A673 (cell line): ENCODE measurements around the gene CEACAM19. TPM values are rescaled to one million over a fixed set of nuclear protein-coding genes. Genes with fewer than 3 reads are reported as not detected.
"Not testable (repeated sequence)": the region's sequence is repeated elsewhere in the genome, so short reads cannot be mapped to it uniquely, and the experiment has no call there.

Experiments
- BruUV-seq: library from RNA; stranded (reverse); fragments of 400-500 nt; replicated peaks from 2 replicates; lab custom pipeline; 2021; lab: Mats Ljungman, UMichigan
- CTCF ChIA-PET: fragments of 300-600 bp; sonication (Branson Sonifier 250); formaldehyde crosslinking; loops from one replicate; lab custom pipeline; 2022; ENCODE audit warnings: antibody characterized with exemption; lab: Charles Lee
- POLR2A ChIA-PET: fragments of 300-600 bp; sonication (Branson Sonifier 250); formaldehyde crosslinking; loops from one replicate; lab custom pipeline; 2022; ENCODE audit warnings: antibody characterized with exemption; ENCODE audit not compliant: low non-redundant PET; lab: Charles Lee
- DNase-seq: peaks from one replicate; pipeline ENCODE4 v3.0.0-alpha.2; 2015; ENCODE audit warnings: low spot score
- H3K27ac ChIP-seq: fragments of 200-600 bp; sonication (generic); 2 replicates; pipeline ENCODE4 v1.5.1; 2016; ENCODE audit warnings: mixed run types, low read depth, mild to moderate bottlenecking, mixed read lengths, antibody characterized with exemption, low read length; ENCODE audit not compliant: poor library complexity, severe bottlenecking
- H3K27me3 ChIP-seq: fragments of 200-600 bp; sonication (generic); replicated peaks from 2 replicates; pipeline ENCODE4 v1.6.1; 2017; ENCODE audit warnings: mixed run types, low read depth, mild to moderate bottlenecking, mixed read lengths, antibody characterized with exemption, low read length; ENCODE audit not compliant: insufficient read depth, poor library complexity
- H3K36me3 ChIP-seq: fragments of 200-600 bp; sonication (generic); 2 replicates; pipeline ENCODE4 v1.6.1; 2016; ENCODE audit warnings: mixed run types, mild to moderate bottlenecking, mixed read lengths, antibody characterized with exemption, low read length; ENCODE audit not compliant: insufficient read depth, poor library complexity, severe bottlenecking
- H3K4me1 ChIP-seq: fragments of 200-600 bp; sonication (generic); 2 replicates; pipeline ENCODE4 v1.6.1; 2017; ENCODE audit warnings: mixed run types, mild to moderate bottlenecking, mixed read lengths, antibody characterized with exemption, low read length; ENCODE audit not compliant: insufficient read depth, poor library complexity, severe bottlenecking
- H3K4me3 ChIP-seq: fragments of 200-600 bp; sonication (generic); 2 replicates; pipeline ENCODE4 v1.5.1; 2016; ENCODE audit warnings: low read depth, mixed run types, mild to moderate bottlenecking, mixed read lengths, low read length; ENCODE audit not compliant: poor library complexity, severe bottlenecking
- H3K9me3 ChIP-seq: fragments of 200-600 bp; sonication (generic); 2 replicates; pipeline ENCODE4 v1.6.1; 2016; ENCODE audit warnings: mixed run types, low read depth, mild to moderate bottlenecking, mixed read lengths, antibody characterized with exemption, low read length; ENCODE audit not compliant: poor library complexity, severe bottlenecking
- CTCF ChIP-seq: fragments of 300-800, 200-600 bp; sonication (generic); conservative IDR thresholded peaks from 2 replicates; pipeline ENCODE4 v1.5.1; 2017; ENCODE audit warnings: low read depth, mild to moderate bottlenecking, antibody characterized with exemption, low read length, moderate library complexity, mixed read lengths
- EZH2 ChIP-seq: fragments of 200-600 bp; sonication (generic); IDR thresholded peaks from 2 replicates; pipeline ENCODE4 v1.6.1; 2017; ENCODE audit warnings: borderline replicate concordance, low read depth, mild to moderate bottlenecking, mixed read lengths, antibody characterized with exemption, low read length; ENCODE audit not compliant: poor library complexity, severe bottlenecking
- intact Hi-C: fragments of 100-400 bp; cut with micrococcal nuclease; formaldehyde crosslinking; loops from one replicate; pipeline ENCODE4 v1.10.0; 2022; ENCODE audit not compliant: unreplicated experiment
- total RNA-seq: library from RNA; stranded (reverse); gene quantifications from 2 replicates; pipeline ENCODE4 v1.2.3, GENCODE V29; 2021

The CEACAM19 gene
- total RNA-seq, 1 experiment from 2014 or later = 2.5 TPM

DNA sequence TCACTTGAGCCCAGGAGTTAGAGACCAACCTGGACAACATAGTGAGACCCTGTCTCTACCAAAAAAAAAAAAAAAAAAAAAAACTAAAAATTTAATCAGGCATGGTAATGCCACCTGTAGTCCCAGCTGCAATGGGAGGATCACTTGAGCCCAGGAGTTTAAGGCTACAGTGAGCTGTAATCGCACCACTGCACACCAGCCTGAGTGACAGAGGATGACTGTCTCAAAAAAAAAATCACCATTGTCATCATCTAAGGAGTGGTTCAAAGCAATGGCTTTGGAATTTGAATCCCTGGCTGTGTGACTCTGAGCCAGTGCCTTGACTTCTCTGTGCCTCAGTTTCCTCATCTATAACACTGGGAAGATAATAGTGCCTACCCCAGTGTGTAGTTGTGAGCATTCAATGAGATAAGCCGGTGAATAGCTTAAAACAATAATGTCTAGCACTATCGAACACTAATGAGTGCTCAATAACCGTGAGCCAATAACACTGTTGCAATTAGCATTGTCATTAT lies 46.4 kb upstream of the CEACAM19 start:
- POLR2A ChIA-PET = no interaction called here
- CTCF ChIA-PET = no interaction called here
- intact Hi-C loops = no loop called here

DNA sequence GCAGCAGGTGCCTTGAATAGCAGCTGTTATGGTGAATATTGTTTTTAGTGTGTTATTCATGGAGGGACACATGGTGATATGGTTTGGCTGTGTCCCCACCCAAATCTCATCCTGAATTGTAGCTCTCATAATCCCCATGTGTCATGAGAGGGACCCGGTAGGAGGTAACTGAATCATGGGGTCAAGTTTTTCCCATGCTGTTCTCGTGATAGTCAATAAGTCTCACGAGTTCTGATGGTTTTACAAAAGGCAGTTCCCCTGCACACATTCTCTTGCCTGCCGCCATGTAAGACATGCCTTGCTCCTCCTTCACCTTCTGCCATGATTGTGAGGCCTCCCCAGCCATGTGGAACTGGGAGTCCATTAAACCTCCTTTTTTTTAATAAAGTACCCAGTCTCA lies 45.6 kb upstream of the CEACAM19 start:
- H3K27me3 ChIP-seq, H3K4me3 ChIP-seq, intact Hi-C loops, BruUV-seq, DNase-seq, H3K9me3 ChIP-seq, POLR2A ChIA-PET, H3K4me1 ChIP-seq, H3K36me3 ChIP-seq, CTCF ChIA-PET, H3K27ac ChIP-seq: not testable (repeated sequence)

More for the DNA sequence above, 46.4 kb upstream of the CEACAM19 start:
- Histone ChIP-seq H3K9me3 (no peaks in the 10 kb centered on the region), H3K27ac (no peak overlapping the region), H3K4me1 (no peaks in the 10 kb centered on the region), H3K4me3 (no peak overlapping the region), H3K27me3 (no peaks in the 10 kb centered on the region), H3K36me3 (no peaks in the 10 kb centered on the region)
- no TSS peak for BruUV-seq
- no peak for TF ChIP-seq EZH2
- no peak for TF ChIP-seq CTCF
- DNase-seq = no peak

- H3K27ac ChIP-seq = no peak overlapping the region
- intact Hi-C loops = no loop called here
- POLR2A ChIA-PET = no interaction called here
- no TSS peak for BruUV-seq
- H3K36me3 ChIP-seq = no peaks in the 10 kb centered on the region
- CTCF ChIA-PET = no interaction called here
- no peaks in the 10 kb centered on the region for H3K9me3 ChIP-seq
- H3K4me3 ChIP-seq = no peak overlapping the region
- TF ChIP-seq CTCF (no peak), EZH2 (no peak)
- DNase-seq = no peak
- H3K27me3 ChIP-seq = no peaks in the 10 kb centered on the region
- no peaks in the 10 kb centered on the region for H3K4me1 ChIP-seq
These were observed 45.1 kb upstream of the CEACAM19 start for GRCh38 chr19:44626048-44626624.

DNA sequence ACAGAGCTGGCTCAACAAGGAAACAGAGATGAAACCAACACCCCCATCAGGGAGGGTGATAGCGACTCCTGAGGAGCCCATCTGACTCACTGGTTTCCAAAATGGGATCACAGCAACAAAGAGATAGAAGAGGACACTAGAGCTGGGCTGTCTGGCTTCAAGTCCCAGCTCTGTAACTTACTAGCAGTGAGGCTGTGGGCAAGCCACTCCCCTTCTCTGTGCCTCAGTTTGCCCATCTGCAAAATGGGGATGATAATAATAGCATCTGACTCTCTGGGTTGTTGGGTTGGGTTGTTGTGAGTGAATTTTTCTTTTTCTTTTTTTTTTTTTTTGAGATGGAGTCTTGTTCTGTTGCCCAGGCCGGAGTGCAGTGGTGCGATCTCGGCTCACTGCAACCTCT lies 43.7 kb upstream of the CEACAM19 start:
- Histone ChIP-seq H3K36me3 (no peaks in the 10 kb centered on the region), H3K27ac (no peak overlapping the region), H3K9me3 (no peaks in the 10 kb centered on the region), H3K4me3 (no peak overlapping the region), H3K27me3 (no peaks in the 10 kb centered on the region), H3K4me1 (no peaks in the 10 kb centered on the region)
- BruUV-seq = no TSS peak
- intact Hi-C loops = no loop called here
- ChIA-PET CTCF (no interaction called here), POLR2A (no interaction called here)
- DNase-seq = no peak
- TF ChIP-seq CTCF = no peak
- TF ChIP-seq EZH2 = no peak
